MM.1S (cell line): ENCODE data around the gene EML1.

ENCODE experiments used
- EZH2 ChIP-seq: fragments of 300-600 bp; sonication (generic); optimal IDR thresholded peaks from 2 replicates; pipeline ENCODE3; 2017; ENCODE audit warnings: low read depth, mild to moderate bottlenecking, antibody characterized with exemption, low read length, mixed read lengths
- EZH2phosphoT487 ChIP-seq: fragments of 300-600 bp; sonication (generic); IDR thresholded peaks from 2 replicates; pipeline ENCODE4 v1.6.1; 2018; ENCODE audit warnings: antibody characterized with exemption, low read length

DNA sequence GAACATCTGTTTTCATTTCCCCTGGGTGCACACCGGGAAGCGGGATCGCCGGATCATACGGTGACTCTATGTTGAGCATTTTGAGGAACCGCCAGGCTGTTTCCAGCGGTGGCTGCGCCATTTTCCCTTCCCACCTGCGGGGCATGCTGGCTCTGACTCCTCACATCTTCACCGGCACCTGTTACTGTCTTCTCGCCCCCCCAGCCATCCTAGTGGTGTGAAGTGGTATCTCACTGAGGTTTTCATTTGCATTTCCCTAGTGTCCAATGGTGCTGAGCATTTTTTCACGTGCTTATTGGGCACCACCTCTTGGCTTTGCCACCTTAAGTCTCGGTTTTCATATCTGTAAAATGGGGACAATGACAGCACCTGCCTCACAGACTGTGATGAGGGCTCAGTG lies 44.1 kb upstream of the EML1 start:
- TF ChIP-seq EZH2phosphoT487 = no peak
- no peak for TF ChIP-seq EZH2
